ENCODE data around the gene NUP93.

The NUP93 gene

DNA sequence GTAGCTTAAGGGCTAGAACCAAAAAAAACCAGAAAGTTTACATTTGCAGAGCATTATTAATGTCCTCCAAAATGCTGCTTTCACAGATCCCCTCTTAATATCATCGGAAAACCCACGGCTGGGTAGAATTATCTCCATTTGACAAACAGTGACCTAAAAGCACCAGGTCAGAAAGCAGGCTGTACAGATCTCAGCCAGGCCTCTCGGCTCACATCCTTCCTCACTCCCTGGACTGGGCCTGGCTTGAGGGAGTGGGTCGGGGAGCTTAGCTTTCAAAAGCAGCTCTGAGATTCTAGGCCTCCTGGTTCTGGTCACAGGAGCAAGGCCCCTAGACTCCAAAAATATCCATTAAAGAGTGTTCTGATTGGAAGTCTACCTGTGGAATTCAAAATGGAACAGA is 126.0 kb downstream of the NUP93 start:
- H3K36me3 ChIP-seq (ENCODE audit: control insufficient read depth, insufficient read depth, low read length): no peaks in the 10 kb centered on the region
- no peaks in the 10 kb centered on the region for H3K9me3 ChIP-seq (ENCODE audit: control insufficient read depth, low read length)
- peaks cover 18% of the 10 kb centered on the region for H3K4me1 ChIP-seq (ENCODE audit: control insufficient read depth, insufficient read depth, low read length)
- 85 to 94% methylated on average over 4 of the region's 4 CpGs for WGBS, 2 experiments
- no peak overlapping the region for H3K4me3 ChIP-seq (ENCODE audit: insufficient read depth, low read depth, low read length)
- no peak overlapping the region for H3K27ac ChIP-seq (ENCODE audit: insufficient read depth, low read depth, low read length, poor library complexity, severe bottlenecking)
- H3K27me3 ChIP-seq (ENCODE audit: control insufficient read depth, insufficient read depth, low read length, poor library complexity, severe bottlenecking): no peaks in the 10 kb centered on the region

DNA sequence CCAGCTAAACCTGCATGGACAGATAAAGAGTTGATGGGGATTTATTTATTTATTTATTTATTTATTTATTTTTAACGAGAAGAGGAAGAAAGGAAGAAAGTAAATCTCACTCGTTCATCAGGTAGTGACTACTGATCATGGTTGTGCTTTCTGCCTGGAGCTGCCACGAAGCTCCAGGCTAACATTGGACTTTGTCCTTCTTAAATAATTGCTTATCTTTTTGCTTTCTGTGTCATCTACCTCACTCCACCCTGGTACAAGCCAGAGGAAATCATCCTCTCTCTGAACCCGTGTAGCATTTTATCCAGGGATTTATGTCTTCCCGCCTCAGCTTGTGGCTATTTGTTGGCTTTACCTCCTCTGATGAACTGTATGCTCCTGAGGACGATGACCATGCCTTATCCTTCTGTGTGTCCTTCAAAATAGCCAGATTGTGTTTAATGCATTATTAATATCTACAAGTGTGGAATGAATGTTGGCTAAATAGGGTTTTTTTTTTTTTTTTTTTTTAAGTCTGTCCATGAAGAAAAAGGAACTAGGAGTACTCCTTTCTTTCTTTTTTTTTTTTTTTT is 127.0 kb downstream of the NUP93 start:
- no peaks in the 10 kb centered on the region for H3K36me3 ChIP-seq (ENCODE audit: control insufficient read depth, insufficient read depth, low read length)
- no peaks in the 10 kb centered on the region for H3K27me3 ChIP-seq (ENCODE audit: control insufficient read depth, insufficient read depth, low read length, poor library complexity, severe bottlenecking)
- no peaks in the 10 kb centered on the region for H3K9me3 ChIP-seq (ENCODE audit: control insufficient read depth, low read length)
- H3K27ac ChIP-seq (ENCODE audit: insufficient read depth, low read depth, low read length, poor library complexity, severe bottlenecking): no peak overlapping the region
- H3K4me1 ChIP-seq (ENCODE audit: control insufficient read depth, insufficient read depth, low read length): peaks cover 22% of the 10 kb centered on the region
- no peak overlapping the region for H3K4me3 ChIP-seq (ENCODE audit: insufficient read depth, low read depth, low read length)
- 90 to 94% methylated on average over 6 of the region's 6 CpGs for WGBS, 2 experiments

DNA sequence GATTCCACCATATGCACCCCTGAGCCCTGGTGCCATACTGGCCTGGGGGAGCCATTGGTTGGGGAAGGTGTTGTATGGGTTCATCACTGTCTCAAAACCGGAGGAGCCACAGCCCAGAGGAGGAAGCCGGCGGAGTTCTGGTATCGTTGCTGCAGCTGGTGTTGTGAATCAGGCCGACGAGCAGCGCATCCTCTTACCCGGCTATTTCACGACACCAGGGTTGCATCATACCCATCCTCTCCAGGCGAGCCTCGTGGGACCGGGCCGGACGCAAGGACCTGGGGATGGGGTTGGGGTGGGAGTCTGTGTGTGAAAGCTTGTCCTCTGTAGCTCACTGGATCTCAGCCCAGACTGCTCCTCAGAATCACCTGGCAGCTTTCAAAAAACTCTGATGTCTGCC is 128.4 kb downstream of the NUP93 start:
- peaks cover 18% of the 10 kb centered on the region for H3K4me1 ChIP-seq (ENCODE audit: control insufficient read depth, insufficient read depth, low read length)
- 94 to 97% methylated on average over 14 of the region's 14 CpGs for WGBS, 2 experiments
- no peaks in the 10 kb centered on the region for H3K36me3 ChIP-seq (ENCODE audit: control insufficient read depth, insufficient read depth, low read length)
- H3K9me3 ChIP-seq (ENCODE audit: control insufficient read depth, low read length): no peaks in the 10 kb centered on the region
- no peaks in the 10 kb centered on the region for H3K27me3 ChIP-seq (ENCODE audit: control insufficient read depth, insufficient read depth, low read length, poor library complexity, severe bottlenecking)
- H3K27ac ChIP-seq (ENCODE audit: insufficient read depth, low read depth, low read length, poor library complexity, severe bottlenecking): no peak overlapping the region
- H3K4me3 ChIP-seq (ENCODE audit: insufficient read depth, low read depth, low read length): no peak overlapping the region

DNA sequence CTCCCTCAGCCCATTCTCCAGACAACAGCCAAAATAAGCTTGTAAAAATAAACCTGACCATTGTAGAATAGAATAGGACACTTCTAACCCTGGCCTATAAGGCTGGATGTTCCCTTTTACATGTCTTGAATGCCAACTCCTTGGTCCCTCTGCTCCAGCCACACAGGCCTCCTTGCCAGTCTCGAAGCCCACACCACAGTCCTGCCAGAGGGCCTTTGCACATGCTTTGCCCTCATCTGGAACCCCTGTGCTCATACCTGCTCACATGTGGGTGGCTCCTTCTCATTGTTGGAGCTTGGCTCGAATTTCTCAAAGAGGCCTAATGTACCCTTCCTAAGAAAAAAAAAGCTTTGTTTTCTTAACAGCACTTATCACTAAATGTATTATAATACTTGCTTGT is 129.7 kb downstream of the NUP93 start:
- Histone ChIP-seq H3K4me3 (ENCODE audit: insufficient read depth, low read depth, low read length) (no peak overlapping the region), H3K27ac (ENCODE audit: insufficient read depth, low read depth, low read length, poor library complexity, severe bottlenecking) (no peak overlapping the region)
- 89 to 97% methylated on average over 2 of the region's 2 CpGs for WGBS, 2 experiments

DNA sequence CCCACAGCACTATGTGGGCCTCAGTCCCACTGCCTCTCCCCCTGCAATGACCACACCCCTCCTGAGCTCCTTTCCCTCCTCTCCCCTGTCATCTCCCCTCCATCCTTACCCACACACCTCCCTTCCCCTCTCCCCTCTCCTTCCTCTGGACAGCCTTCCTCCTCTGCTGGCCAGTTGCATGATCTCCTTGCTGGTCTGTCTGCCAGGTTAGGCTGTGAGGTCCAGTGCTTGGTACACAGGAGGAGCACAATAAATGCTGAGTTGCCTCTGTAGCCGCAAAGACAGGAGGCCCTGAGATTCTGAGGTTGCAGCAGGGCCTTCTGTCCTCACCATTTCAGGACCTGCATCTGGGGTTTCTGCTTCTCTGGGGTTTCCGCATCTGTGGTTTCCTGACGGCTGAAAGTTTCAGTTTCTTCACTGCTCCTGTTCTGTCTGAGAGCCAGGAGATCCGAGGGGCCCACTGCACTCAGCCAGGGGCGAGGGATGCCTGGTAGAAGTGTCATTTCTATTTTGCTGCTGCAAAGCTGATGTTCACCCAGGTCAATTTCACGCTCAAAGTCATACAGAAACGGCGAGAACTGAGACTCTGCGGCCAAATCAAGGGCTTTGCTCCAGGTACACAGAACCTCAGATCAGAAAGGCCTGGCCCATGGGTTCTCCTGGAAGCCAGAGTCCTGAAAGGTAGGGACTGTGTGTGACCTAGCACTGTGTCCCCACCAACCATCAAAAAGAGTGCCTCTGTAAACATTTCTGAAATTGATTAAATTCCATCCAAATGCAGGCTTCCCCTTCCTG is 130.5 kb downstream of the NUP93 start:
- no peaks in the 10 kb centered on the region for H3K27me3 ChIP-seq (ENCODE audit: control insufficient read depth, insufficient read depth, low read length, poor library complexity, severe bottlenecking)
- H3K4me3 ChIP-seq (ENCODE audit: insufficient read depth, low read depth, low read length): no peak overlapping the region
- H3K27ac ChIP-seq (ENCODE audit: insufficient read depth, low read depth, low read length, poor library complexity, severe bottlenecking): no peak overlapping the region
- no peaks in the 10 kb centered on the region for H3K36me3 ChIP-seq (ENCODE audit: control insufficient read depth, insufficient read depth, low read length)
- H3K4me1 ChIP-seq (ENCODE audit: control insufficient read depth, insufficient read depth, low read length): peaks cover 18% of the 10 kb centered on the region
- no peaks in the 10 kb centered on the region for H3K9me3 ChIP-seq (ENCODE audit: control insufficient read depth, low read length)
- whole genome bisulfite sequencing, 2 experiments: 92 to 93% methylated on average over 9 of the region's 9 CpGs

More for the DNA sequence above, 129.7 kb downstream of the NUP93 start:
- Histone ChIP-seq H3K27me3 (ENCODE audit: control insufficient read depth, insufficient read depth, low read length, poor library complexity, severe bottlenecking) (no peaks in the 10 kb centered on the region), H3K36me3 (ENCODE audit: control insufficient read depth, insufficient read depth, low read length) (no peaks in the 10 kb centered on the region), H3K4me1 (ENCODE audit: control insufficient read depth, insufficient read depth, low read length) (peaks cover 18% of the 10 kb centered on the region), H3K9me3 (ENCODE audit: control insufficient read depth, low read length) (no peaks in the 10 kb centered on the region)

DNA sequence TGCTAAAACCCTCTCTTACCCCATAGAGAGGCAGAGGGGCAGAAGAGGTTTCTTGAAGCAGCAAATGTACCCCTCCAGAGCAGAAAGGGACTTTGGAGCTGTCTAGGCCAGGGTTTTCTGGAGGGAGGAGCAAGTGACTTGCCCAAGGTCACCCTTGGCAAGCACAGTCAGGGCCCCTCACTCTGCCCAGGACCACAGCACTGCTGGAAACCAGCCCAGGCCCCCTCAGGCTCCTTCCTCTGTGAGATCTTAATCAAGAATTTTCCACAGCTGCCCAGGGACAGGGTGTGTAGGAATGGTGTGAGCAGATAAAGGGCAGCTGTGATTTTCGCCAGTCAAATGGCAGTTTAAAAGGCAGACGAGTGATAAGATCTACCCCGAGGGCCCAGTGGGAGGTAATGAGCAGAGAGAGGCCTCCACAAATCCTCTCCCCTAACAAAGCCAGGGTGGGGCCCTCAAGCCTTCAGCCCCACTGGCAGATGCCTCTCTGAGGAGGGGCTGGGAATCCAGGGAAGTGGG is 131.2 kb downstream of the NUP93 start:
- Histone ChIP-seq H3K36me3 (ENCODE audit: control insufficient read depth, insufficient read depth, low read length) (no peaks in the 10 kb centered on the region), H3K9me3 (ENCODE audit: control insufficient read depth, low read length) (no peaks in the 10 kb centered on the region), H3K27me3 (ENCODE audit: control insufficient read depth, insufficient read depth, low read length, poor library complexity, severe bottlenecking) (no peaks in the 10 kb centered on the region), H3K4me1 (ENCODE audit: control insufficient read depth, insufficient read depth, low read length) (peaks cover 18% of the 10 kb centered on the region), H3K4me3 (ENCODE audit: insufficient read depth, low read depth, low read length) (no peak overlapping the region), H3K27ac (ENCODE audit: insufficient read depth, low read depth, low read length, poor library complexity, severe bottlenecking) (no peak overlapping the region)
- WGBS, 2 experiments: 22 to 36% methylated on average over 3 of the region's 3 CpGs

DNA sequence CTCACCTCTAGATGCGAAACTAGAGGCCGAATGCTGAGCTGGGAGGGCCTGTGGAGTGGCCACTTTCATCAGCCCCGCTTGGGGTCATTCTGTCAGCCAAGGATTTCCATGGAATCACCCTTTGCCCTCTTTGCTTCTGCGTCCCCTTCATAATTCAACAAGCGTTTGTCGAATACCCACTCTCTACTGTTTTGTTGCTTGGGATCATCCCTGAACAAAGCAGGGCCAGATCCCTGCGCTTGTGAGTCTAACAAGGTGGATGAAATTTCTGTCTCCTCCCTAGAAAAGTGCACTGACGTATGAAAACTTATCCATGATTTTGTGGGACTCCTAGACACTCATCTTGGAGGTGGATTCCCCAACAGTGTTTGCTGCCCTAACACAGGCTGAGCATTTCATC is 131.8 kb downstream of the NUP93 start:
- no peaks in the 10 kb centered on the region for H3K9me3 ChIP-seq (ENCODE audit: control insufficient read depth, low read length)
- H3K36me3 ChIP-seq (ENCODE audit: control insufficient read depth, insufficient read depth, low read length): no peaks in the 10 kb centered on the region
- no peak overlapping the region for H3K27ac ChIP-seq (ENCODE audit: insufficient read depth, low read depth, low read length, poor library complexity, severe bottlenecking)
- no peak overlapping the region for H3K4me3 ChIP-seq (ENCODE audit: insufficient read depth, low read depth, low read length)
- H3K27me3 ChIP-seq (ENCODE audit: control insufficient read depth, insufficient read depth, low read length, poor library complexity, severe bottlenecking): no peaks in the 10 kb centered on the region
- peaks cover 18% of the 10 kb centered on the region for H3K4me1 ChIP-seq (ENCODE audit: control insufficient read depth, insufficient read depth, low read length)
- 86 to 89% methylated on average over 8 of the region's 8 CpGs for WGBS, 2 experiments

DNA sequence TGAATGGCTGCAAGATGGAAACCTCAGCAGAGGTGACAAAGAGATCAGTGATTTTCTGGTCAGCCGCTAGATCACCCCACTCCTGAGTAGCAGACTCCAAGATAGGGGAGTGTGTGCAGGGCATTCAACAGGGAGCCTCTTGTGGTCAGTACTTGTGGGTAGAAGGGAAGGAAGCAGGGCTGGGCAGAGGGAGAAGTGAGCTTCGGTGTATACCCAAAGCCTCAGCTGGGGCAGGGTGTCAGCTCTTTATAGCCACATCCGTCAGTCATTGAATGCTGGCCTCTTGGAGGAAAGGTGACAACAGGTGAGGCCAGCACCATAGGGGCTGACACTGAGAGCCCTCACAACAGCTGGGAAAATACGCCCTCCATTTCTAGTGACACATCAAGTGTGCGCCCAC is 132.8 kb downstream of the NUP93 start:
- Histone ChIP-seq H3K27ac (ENCODE audit: insufficient read depth, low read depth, low read length, poor library complexity, severe bottlenecking) (no peak overlapping the region), H3K9me3 (ENCODE audit: control insufficient read depth, low read length) (no peaks in the 10 kb centered on the region), H3K36me3 (ENCODE audit: control insufficient read depth, insufficient read depth, low read length) (no peaks in the 10 kb centered on the region), H3K4me1 (ENCODE audit: control insufficient read depth, insufficient read depth, low read length) (peaks cover 18% of the 10 kb centered on the region), H3K4me3 (ENCODE audit: insufficient read depth, low read depth, low read length) (no peak overlapping the region), H3K27me3 (ENCODE audit: control insufficient read depth, insufficient read depth, low read length, poor library complexity, severe bottlenecking) (no peaks in the 10 kb centered on the region)
- WGBS, 2 experiments: 94 to 95% methylated on average over 5 of the region's 5 CpGs

DNA sequence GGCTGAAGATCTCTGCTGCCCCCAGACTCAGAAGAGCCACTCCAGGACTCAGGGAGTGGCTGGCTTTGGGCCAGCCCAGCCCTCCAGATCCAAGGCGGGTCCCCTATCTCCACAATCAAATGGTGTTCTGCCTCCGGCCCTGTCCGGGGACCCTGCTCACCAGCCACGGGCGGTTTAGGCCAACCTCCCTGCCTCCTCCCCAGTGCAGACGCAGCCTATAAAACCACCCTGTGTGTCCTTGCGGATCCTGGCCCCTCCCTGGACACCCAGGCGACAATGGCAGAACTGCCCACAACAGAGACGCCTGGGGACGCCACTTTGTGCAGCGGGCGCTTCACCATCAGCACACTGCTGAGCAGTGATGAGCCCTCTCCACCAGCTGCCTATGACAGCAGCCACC is 135.0 kb downstream of the NUP93 start, which contains the start of gene SLC12A3:
SLC12A3 (plus strand) TSS at position 248 of the 400 bp plus-strand sequence; CDS start at position 277, 29 bp downstream.
- H3K4me1 ChIP-seq (ENCODE audit: control insufficient read depth, insufficient read depth, low read length): peaks cover 18% of the 10 kb centered on the region
- 87 to 89% methylated on average over 12 of the region's 12 CpGs for WGBS, 2 experiments
- H3K27ac ChIP-seq (ENCODE audit: insufficient read depth, low read depth, low read length, poor library complexity, severe bottlenecking): no peak within 1 kb of the TSS
- no peak within 1 kb of the TSS for H3K4me3 ChIP-seq (ENCODE audit: insufficient read depth, low read depth, low read length)
- H3K27me3 ChIP-seq (ENCODE audit: control insufficient read depth, insufficient read depth, low read length, poor library complexity, severe bottlenecking): no peaks in the 10 kb centered on the region
- H3K9me3 ChIP-seq (ENCODE audit: control insufficient read depth, low read length): no peaks in the 10 kb centered on the region
- no peaks in the 10 kb centered on the region for H3K36me3 ChIP-seq (ENCODE audit: control insufficient read depth, insufficient read depth, low read length)

DNA sequence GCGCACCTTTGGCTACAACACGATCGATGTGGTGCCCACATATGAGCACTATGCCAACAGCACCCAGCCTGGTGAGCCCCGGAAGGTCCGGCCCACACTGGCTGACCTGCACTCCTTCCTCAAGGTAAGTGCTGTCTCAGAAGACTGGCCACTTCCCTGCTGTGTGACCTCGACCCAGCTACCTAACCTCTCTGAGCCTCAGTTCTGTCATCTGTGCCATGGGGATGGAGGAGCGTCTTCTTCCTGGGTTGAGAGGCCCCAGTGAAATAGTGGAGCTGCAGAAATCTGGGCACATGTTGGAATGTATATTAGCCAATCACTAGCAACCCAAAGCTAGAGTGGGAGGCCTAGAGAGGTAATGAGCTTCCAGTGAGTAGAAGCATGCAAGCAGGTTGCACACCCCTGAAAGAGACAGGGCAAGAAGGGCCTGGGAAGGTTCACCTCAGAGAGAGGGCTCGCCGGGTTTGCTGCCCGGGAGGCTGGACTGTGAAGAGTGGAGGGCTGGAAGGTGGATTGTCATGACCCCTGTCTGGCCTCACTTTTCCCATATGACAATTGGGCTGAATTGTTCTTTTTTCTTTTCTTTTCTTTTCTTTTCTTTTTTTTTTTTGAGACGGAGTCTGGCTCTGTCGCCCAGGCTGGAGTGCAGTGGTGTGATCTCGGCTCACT is 135.6 kb downstream of the NUP93 start:
- Histone ChIP-seq H3K27me3 (ENCODE audit: control insufficient read depth, insufficient read depth, low read length, poor library complexity, severe bottlenecking) (no peaks in the 10 kb centered on the region), H3K4me3 (ENCODE audit: insufficient read depth, low read depth, low read length) (no peak overlapping the region), H3K9me3 (ENCODE audit: control insufficient read depth, low read length) (no peaks in the 10 kb centered on the region), H3K36me3 (ENCODE audit: control insufficient read depth, insufficient read depth, low read length) (no peaks in the 10 kb centered on the region), H3K27ac (ENCODE audit: insufficient read depth, low read depth, low read length, poor library complexity, severe bottlenecking) (no peak overlapping the region), H3K4me1 (ENCODE audit: control insufficient read depth, insufficient read depth, low read length) (peaks cover 12% of the 10 kb centered on the region)
- WGBS, 2 experiments: 96% methylated on average over 13 of the region's 13 CpGs
